HCT116 (cell line): ENCODE data around the gene TIPRL. TPM values are rescaled to one million over a fixed set of nuclear protein-coding genes. Genes with fewer than 3 reads are reported as not detected.

Experiments
- ATAC-seq: fragments of 200-7000 bp; cut with Tn5 transposase; 2 replicates; pipeline ENCODE4 v1.9.1; 2020; ENCODE audit warnings: mild to moderate bottlenecking, moderate library complexity
- BruUV-seq: library from RNA; stranded (reverse); fragments of 400-500 nt; replicated peaks from 2 replicates; lab custom pipeline; 2021; lab: Mats Ljungman, UMichigan
- CTCF ChIA-PET: fragments of 300-600 bp; sonication (Branson Sonifier 250); formaldehyde crosslinking; loops from one replicate; lab custom pipeline; 2021; ENCODE audit warnings: antibody characterized with exemption; lab: Charles Lee
- POLR2A ChIA-PET: fragments of 300-600, 350-600 bp; sonication (Branson Sonifier 250); formaldehyde crosslinking; loops from one replicate; lab custom pipeline; 2021; ENCODE audit warnings: antibody characterized with exemption; lab: Charles Lee
- RAD21 ChIA-PET, 2 experiments: fragments of 300-600 bp; sonication (Branson Sonifier 250); formaldehyde crosslinking; loops; one replicate each; lab custom pipeline; 2023; ENCODE audit warnings: low total read pairs in 2 of 2; ENCODE audit not compliant: uncharacterized antibody in 2 of 2, unreplicated experiment in 2 of 2, low non-redundant PET in 1 of 2; lab: Charles Lee
- DNase-seq: peaks from one replicate; pipeline ENCODE4 v3.0.0-alpha.2; 2010; ENCODE audit warnings: low read depth, low spot score
- H2AFZ ChIP-seq: fragments of 200-600 bp; shearing (Covaris generic), sonication (generic); 2 replicates; pipeline ENCODE4 v1.6.1; 2017; ENCODE audit warnings: low read depth, mixed run types, mixed read lengths, antibody characterized with exemption, low read length; ENCODE audit not compliant: poor library complexity, severe bottlenecking
- H3K27ac ChIP-seq: 2 replicates; pipeline ENCODE4 v1.5.1; 2012; ENCODE audit warnings: low read depth, low read length
- H3K27me3 ChIP-seq: fragments of 200-600 bp; sonication (generic); 2 replicates; pipeline ENCODE4 v1.6.1; 2016; ENCODE audit warnings: mixed run types, low read length, mixed read lengths; ENCODE audit not compliant: insufficient read depth
- H3K36me3 ChIP-seq, 2 experiments: fragments of 200-500 bp in 1 of 2; fragments of 200-600 bp in 1 of 2; sonication (Bioruptor generic) in 1 of 2; sonication (generic) in 1 of 2; 2 replicates each; pipeline versions ENCODE4 v1.5.1 to v1.6.1; 2014 to 2016; ENCODE audit warnings: low read length in 2 of 2, inconsistent platforms in 1 of 2, mixed read lengths in 1 of 2, mixed run types in 1 of 2; ENCODE audit not compliant: insufficient read depth in 2 of 2, control insufficient read depth in 1 of 2
- H3K4me1 ChIP-seq, 2 experiments: fragments of 200-600 bp in 1 of 2; sonication (generic) in 1 of 2; 2 replicates each; pipeline versions ENCODE4 v1.5.1 to v1.6.1; 2012 to 2017; ENCODE audit warnings: low read length in 2 of 2, inconsistent platforms in 1 of 2, mild to moderate bottlenecking in 1 of 2, mixed read lengths in 1 of 2, mixed run types in 1 of 2, moderate library complexity in 1 of 2; ENCODE audit not compliant: insufficient read depth in 2 of 2, control insufficient read depth in 1 of 2
- H3K4me2 ChIP-seq: fragments of 200-600 bp; sonication (generic); 2 replicates; pipeline ENCODE4 v1.6.1; 2017; ENCODE audit warnings: mixed run types, low read length, mixed read lengths
- H3K4me3 ChIP-seq, 2 experiments: fragments of 200-600 bp in 1 of 2; sonication (generic) in 1 of 2; replicated peaks in 1 of 2; 2 replicates each; pipeline ENCODE4 v1.5.1; 2011 to 2016; ENCODE audit warnings: low read length in 2 of 2, control low read depth in 1 of 2, low read depth in 1 of 2, mild to moderate bottlenecking in 1 of 2, mixed read lengths in 1 of 2, mixed run types in 1 of 2
- H3K79me2 ChIP-seq: fragments of 200-600 bp; sonication (generic); 2 replicates; pipeline ENCODE4 v1.6.1; 2017; ENCODE audit warnings: mild to moderate bottlenecking, mixed run types, low read length, moderate library complexity, mixed read lengths; ENCODE audit not compliant: insufficient read depth
- H3K9ac ChIP-seq: fragments of 200-600 bp; sonication (generic); 2 replicates; pipeline ENCODE4 v1.6.1; 2016; ENCODE audit warnings: low read length, mixed read lengths
- H3K9me2 ChIP-seq: fragments of 200-600 bp; sonication (generic), shearing (Covaris generic); 2 replicates; pipeline ENCODE4 v1.6.1; 2017; ENCODE audit warnings: mixed run types, mild to moderate bottlenecking, moderate library complexity; ENCODE audit not compliant: insufficient read depth
- H3K9me3 ChIP-seq, 2 experiments: fragments of 200-500 bp in 1 of 2; fragments of 200-600 bp in 1 of 2; sonication (Bioruptor generic) in 1 of 2; sonication (generic) in 1 of 2; 2 replicates each; pipeline ENCODE4 v1.6.1; 2014 to 2017; ENCODE audit warnings: low read length in 2 of 2, mixed read lengths in 2 of 2, inconsistent platforms in 1 of 2, low read depth in 1 of 2, mild to moderate bottlenecking in 1 of 2, mixed run types in 1 of 2, moderate library complexity in 1 of 2; ENCODE audit not compliant: control insufficient read depth in 1 of 2, insufficient read depth in 1 of 2
- H4K20me1 ChIP-seq: fragments of 200-600 bp; sonication (generic), shearing (Covaris generic); 2 replicates; pipeline ENCODE4 v1.6.1; 2017; ENCODE audit warnings: mixed run types, mild to moderate bottlenecking, moderate library complexity; ENCODE audit not compliant: insufficient read depth
- ATF3 ChIP-seq: IDR thresholded peaks from 2 replicates; pipeline ENCODE4 v1.6.1; 2012
- CTCF ChIP-seq, 3 experiments: fragments of 200-600 bp in 1 of 3; sonication (generic) in 1 of 3; IDR thresholded peaks in 2 of 3; conservative IDR thresholded peaks in 1 of 3; 2 replicates each; pipeline ENCODE4 v1.5.1; 2012 to 2017; ENCODE audit warnings: low read depth in 2 of 3, low read length in 2 of 3, antibody characterized with exemption in 1 of 3, borderline replicate concordance in 1 of 3, control low read depth in 1 of 3, mild to moderate bottlenecking in 1 of 3, mixed read lengths in 1 of 3, mixed run types in 1 of 3, moderate library complexity in 1 of 3; ENCODE audit not compliant: insufficient read depth in 1 of 3
- EZH2 ChIP-seq: fragments of 200-600 bp; sonication (generic); IDR thresholded peaks from 2 replicates; pipeline ENCODE4 v1.6.1; 2017; ENCODE audit warnings: antibody characterized with exemption, mixed run types
- SIN3A ChIP-seq: IDR thresholded peaks from 2 replicates; pipeline ENCODE4 v1.6.1; 2012; ENCODE audit warnings: low read depth
- SRF ChIP-seq: IDR thresholded peaks from 2 replicates; pipeline ENCODE4 v1.6.1; 2012; ENCODE audit warnings: low read depth
- TCF7L2 ChIP-seq: IDR thresholded peaks from 2 replicates; pipeline ENCODE4 v1.7.0; 2011; ENCODE audit warnings: borderline replicate concordance, inconsistent platforms; ENCODE audit not compliant: insufficient read depth, insufficient read length; ENCODE audit errors: extremely low read depth
- YY1 ChIP-seq: IDR thresholded peaks from 2 replicates; pipeline ENCODE4 v1.6.1; 2011; ENCODE audit warnings: low read length, low read depth, moderate library complexity, mild to moderate bottlenecking; ENCODE audit not compliant: insufficient replicate concordance; ENCODE audit errors: extremely low read depth
- intact Hi-C: fragments of 100-400 bp; cut with micrococcal nuclease; formaldehyde crosslinking; loops from 2 replicates; pipeline ENCODE4 v1.10.0; 2022
- total RNA-seq: library from RNA; stranded (reverse); gene quantifications from one replicate; pipeline ENCODE4 v1.2.1, GENCODE V29; 2021; ENCODE audit not compliant: unreplicated experiment
- TF ChIP-seq, protein P1 (sequence below): IDR thresholded peaks from 2 replicates; pipeline ENCODE4 v1.6.1; 2012; ENCODE audit warnings: low read depth
- TF ChIP-seq, protein P2 (sequence below): IDR thresholded peaks from 2 replicates; pipeline ENCODE4 v1.6.1; 2012
- TF ChIP-seq, protein P3 (sequence below): IDR thresholded peaks from 2 replicates; pipeline ENCODE4 v1.6.1; 2011; ENCODE audit warnings: mild to moderate bottlenecking, low read length, moderate library complexity; ENCODE audit not compliant: insufficient replicate concordance; ENCODE audit errors: extremely low read depth

Gene TIPRL
- total RNA-seq, 1 experiment from 2014 or later, result 36.4 TPM

- POLR2A ChIA-PET, result no interaction called here
- peak overlapping the region; percentile 66 for H2AFZ ChIP-seq
- TSS peak; percentile 98 for BruUV-seq
- H3K9ac ChIP-seq, result peak overlapping the region; percentile 19; the same call in 1 of the 2 replicates
- peaks cover 41% of the 10 kb centered on the region for H3K79me2 ChIP-seq
- RAD21 ChIA-PET, result no interaction called here
- intact Hi-C loops, result no loop called here
- no peaks in the 10 kb centered on the region for H3K9me3 ChIP-seq
- ATAC-seq (0 out of 2 replicates have a peak, but pooled peaks have one; percentile 0), DNase-seq (no peak)
- CTCF ChIA-PET, result no interaction called here
- no peaks in the 10 kb centered on the region for H3K9me2 ChIP-seq
- H3K4me1 ChIP-seq, result peaks cover 18 to 28% of the 10 kb centered on the region in 2 experiments
- peak overlapping the region; percentile 91 to 97 for H3K4me3 ChIP-seq
- H3K27ac ChIP-seq, result peak overlapping the region; percentile 57
- TF ChIP-seq, protein P1, sequence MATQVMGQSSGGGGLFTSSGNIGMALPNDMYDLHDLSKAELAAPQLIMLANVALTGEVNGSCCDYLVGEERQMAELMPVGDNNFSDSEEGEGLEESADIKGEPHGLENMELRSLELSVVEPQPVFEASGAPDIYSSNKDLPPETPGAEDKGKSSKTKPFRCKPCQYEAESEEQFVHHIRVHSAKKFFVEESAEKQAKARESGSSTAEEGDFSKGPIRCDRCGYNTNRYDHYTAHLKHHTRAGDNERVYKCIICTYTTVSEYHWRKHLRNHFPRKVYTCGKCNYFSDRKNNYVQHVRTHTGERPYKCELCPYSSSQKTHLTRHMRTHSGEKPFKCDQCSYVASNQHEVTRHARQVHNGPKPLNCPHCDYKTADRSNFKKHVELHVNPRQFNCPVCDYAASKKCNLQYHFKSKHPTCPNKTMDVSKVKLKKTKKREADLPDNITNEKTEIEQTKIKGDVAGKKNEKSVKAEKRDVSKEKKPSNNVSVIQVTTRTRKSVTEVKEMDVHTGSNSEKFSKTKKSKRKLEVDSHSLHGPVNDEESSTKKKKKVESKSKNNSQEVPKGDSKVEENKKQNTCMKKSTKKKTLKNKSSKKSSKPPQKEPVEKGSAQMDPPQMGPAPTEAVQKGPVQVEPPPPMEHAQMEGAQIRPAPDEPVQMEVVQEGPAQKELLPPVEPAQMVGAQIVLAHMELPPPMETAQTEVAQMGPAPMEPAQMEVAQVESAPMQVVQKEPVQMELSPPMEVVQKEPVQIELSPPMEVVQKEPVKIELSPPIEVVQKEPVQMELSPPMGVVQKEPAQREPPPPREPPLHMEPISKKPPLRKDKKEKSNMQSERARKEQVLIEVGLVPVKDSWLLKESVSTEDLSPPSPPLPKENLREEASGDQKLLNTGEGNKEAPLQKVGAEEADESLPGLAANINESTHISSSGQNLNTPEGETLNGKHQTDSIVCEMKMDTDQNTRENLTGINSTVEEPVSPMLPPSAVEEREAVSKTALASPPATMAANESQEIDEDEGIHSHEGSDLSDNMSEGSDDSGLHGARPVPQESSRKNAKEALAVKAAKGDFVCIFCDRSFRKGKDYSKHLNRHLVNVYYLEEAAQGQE, result no peak
- no peak for TF ChIP-seq CTCF (IDR thresholded peaks at IDR 0.05 in 2 of 3, conservative IDR thresholded peaks at IDR 0.05 in 1 of 3; ENCODE audit: borderline replicate concordance in 1 of 3, insufficient read depth in 1 of 3, low read depth in 2 of 3, low read length in 2 of 3)
- no peak for TF ChIP-seq SIN3A
- TF ChIP-seq EZH2, result no peak
- no peak for TF ChIP-seq YY1
- no peak for TF ChIP-seq ATF3
- TF ChIP-seq, protein P2, sequence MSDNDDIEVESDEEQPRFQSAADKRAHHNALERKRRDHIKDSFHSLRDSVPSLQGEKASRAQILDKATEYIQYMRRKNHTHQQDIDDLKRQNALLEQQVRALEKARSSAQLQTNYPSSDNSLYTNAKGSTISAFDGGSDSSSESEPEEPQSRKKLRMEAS, result no peak
- TF ChIP-seq SRF, result no peak
- TF ChIP-seq, protein P3, sequence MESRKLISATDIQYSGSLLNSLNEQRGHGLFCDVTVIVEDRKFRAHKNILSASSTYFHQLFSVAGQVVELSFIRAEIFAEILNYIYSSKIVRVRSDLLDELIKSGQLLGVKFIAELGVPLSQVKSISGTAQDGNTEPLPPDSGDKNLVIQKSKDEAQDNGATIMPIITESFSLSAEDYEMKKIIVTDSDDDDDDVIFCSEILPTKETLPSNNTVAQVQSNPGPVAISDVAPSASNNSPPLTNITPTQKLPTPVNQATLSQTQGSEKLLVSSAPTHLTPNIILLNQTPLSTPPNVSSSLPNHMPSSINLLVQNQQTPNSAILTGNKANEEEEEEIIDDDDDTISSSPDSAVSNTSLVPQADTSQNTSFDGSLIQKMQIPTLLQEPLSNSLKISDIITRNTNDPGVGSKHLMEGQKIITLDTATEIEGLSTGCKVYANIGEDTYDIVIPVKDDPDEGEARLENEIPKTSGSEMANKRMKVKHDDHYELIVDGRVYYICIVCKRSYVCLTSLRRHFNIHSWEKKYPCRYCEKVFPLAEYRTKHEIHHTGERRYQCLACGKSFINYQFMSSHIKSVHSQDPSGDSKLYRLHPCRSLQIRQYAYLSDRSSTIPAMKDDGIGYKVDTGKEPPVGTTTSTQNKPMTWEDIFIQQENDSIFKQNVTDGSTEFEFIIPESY, result no peak
- no peak for TF ChIP-seq TCF7L2
- H4K20me1 ChIP-seq, result no peaks in the 10 kb centered on the region
- peak overlapping the region; percentile 82 for H3K4me2 ChIP-seq
- no peaks in the 10 kb centered on the region for H3K27me3 ChIP-seq
- H3K36me3 ChIP-seq, result no peaks in the 10 kb centered on the region
Measured at GRCh38 chr1:168178227-168178637, 530 bp upstream of the TIPRL start.
